ENCODE measurements around the gene WDR90.

WDR90 gene

DNA sequence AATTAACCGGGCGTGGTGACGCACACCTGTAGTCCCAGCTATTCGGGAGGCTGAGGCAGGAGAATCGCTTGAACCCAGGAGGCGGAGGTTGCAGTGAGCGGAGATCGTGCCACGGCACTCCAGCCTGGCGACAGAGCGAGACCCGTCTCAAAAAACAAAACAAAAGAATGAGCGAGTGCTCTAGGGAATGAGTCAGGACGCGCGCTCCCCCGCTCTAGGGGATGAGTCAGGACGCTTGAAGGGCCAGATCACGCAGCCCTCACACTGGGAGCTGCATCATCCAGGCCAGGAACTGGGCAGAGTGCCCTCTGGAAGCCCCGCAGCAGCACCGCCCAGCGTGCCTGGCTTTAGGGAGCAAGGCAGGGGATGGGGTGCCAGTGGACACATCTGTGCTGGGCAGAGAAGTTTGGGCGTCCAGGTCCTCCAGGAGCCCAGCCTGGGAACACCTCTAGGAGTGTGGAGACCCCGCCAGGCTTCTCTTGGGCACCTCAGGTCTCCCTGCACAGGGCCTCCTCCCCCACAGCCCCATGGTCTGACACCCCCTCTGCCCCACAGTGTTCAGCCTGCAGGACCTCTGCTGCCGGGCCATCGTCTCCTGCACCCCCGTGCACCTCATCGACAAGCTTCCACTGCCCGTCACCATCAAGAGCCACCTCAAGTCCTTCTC is 22.2 kb upstream of the WDR90 start:
- no peak for DNase-seq

DNA sequence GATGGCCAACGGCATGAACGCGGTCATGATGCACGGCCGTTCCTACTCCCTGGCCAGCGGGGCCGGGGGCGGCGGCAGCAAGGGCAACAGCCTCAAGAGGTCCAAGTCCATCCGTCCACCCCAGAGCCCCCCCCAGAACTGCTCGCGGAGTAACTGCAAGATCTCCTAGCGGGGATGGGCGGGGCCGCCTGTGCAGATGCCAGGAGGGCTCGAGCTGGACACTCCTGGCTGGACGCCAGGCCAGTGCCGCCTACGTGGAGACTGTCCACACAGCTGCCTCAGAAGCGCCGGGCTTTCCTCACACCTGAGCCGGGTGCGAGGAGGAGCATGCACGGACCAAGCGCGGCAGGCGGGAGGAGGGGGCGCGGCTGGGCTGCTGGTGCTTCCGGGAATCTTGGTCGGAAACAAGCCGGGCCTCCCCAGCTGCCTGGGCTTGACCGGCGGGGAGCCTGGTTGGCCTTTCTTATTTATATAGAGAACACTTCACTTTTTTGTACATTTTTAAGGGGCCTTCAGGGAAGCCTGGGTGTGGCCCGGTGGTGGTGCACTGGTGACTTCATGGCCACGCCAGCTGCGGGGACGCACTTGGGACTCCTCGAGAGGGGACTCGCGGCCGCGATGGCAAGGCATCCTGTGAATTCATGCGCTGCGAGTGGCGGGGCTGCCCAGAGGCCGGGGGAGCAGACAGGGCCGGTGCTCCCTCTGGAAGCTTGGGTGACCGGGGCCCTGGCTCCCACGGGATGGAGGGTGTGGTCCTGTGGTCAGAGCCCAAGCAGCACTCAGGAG is 21.5 kb upstream of the WDR90 start:
- no peak for DNase-seq

DNA sequence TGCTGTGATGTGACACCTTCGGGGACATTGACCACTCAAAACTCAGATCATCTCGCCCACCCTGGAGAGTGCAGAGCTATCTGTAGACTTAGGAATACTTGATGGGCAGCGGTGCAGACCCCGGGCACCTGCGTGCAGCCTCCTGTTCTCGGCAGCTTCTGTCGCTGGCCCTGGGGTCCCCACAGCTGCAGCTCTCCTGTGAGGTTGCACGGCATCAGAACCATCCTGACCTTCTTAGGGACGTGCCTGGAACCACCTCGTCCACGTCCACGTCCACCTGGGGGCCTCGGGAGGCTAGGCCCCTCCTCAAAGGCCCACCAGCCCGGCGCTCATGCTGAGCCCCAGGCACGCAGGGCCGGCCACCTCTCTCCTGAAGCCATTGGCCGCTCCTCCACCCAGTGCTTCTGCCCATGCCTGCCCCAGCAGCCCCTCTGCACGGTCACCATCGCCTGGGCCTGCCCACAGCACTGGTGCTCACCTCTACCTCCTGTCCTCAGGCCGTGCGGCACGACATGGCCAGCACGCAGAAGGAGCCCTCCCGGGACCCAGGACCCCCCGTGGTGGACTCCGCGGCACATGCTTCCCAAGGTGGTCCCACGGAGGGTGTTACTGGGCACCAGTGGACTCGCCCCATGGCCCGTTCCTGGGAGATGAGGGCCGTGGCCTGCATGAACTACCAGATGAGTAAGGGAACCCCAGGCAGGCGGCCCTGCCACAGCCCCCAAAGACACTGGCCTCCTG is 20.7 kb upstream of the WDR90 start:
- no peak for DNase-seq

DNA sequence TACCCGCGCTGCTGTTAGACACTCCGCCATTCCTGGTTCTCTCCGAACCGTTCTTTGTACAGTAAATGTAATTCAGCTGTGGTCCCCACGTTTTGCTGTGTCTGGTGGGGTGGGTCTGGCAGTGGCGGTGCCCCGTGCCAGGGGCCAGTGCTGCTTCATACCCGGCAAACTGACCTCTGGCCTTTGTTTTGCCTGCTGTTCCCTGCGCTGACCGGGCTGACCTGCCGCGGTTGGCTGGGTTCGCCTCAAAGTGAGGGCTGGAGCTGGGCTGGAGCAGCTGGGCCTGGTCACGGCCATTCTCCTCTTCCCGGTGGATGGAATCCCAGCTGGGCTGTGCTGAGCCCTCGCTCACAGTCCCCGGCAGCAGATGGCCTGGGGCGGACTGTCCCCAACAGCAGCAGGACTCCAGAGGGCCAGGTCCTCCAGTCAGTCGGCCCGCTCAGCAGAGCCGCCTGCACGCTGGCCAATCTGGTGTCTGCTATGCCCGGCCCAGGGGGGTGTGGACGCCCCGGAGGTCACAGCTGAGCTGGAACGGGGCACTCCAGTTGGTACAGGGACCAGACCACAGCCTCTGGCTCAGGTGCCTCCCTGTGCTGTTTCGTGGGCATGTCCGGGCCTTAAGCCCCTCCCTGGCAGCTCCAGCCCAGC is 19.9 kb upstream of the WDR90 start:
- DNase-seq: no peak

DNA sequence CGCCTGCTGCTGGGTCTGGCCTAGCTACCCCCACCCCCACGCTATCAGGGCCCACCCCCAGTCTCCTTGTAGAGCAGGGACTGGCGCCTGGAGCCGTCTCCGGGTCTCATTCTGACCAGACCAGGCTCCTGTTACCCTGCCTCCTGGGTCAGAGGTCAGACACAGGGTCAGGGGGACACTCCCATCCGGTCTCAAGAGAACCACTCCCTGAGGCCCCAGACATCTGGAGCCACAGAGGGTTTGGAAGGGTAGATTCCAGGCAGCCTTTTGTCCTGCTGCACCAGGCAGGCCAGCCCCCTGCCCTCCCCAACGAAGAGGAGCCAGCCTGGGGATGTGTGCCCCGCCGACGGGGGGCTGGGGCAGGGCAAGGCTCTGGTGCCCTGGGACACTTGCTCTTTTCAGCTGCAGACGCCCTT is 19.3 kb upstream of the WDR90 start:
- DNase-seq: no peak

DNA sequence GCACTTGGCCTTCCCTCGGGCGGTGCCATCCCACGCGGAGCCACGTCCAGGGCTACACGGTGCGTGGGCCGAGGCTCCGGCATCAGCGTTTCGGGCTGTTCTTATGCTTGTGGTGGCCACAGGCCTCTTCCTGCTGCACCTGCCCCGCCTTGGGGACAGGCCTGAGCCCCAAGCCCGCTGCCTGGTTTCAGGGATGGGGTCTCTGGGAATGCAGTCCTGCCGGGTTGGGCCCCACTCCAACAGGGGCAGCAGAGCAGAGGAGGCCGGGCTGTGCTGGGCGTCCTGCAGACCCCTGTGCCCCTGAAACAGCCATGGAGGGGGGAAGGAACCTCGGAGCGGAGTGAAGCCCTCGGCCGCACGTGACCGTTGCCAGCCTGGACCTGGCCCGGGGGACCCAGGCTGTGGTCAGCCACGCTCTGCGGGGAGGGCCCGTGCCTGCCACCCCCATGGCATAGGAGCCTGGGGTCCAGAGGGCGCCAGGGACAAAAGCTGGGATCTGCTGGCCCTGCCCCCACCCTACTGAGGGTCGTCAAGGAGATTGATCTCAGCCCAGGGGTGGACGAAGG is 18.8 kb upstream of the WDR90 start:
- DNase-seq: no peak

DNA sequence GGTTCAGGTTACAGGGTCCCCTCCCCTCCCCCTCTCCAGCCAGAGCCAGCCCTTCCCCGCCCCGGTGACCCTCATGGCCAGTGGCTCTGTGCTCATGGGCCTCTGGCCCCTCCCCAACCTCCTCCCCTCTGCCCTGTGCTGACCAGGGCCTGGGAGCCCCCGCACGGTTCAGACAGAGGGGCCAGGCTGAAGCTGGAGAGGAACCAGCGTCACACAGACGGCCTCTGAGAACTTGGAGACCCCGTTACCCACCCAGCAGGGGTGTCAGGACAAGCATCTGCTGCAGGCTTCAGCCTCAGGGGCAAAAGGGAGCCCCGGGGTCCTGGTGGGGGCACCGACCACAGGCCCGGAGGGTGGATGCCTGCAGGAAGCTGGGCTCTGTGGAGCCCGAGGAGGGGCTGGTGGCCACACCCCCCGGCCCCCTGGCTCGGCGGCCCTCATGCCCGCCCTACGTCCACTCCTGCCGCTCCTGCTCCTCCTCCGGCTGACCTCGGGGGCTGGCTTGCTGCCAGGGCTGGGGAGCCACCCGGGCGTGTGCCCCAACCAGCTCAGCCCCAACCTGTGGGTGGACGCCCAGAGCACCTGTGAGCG is 18.3 kb upstream of the WDR90 start, which contains the start of gene WFIKKN1:
WFIKKN1 (plus strand) TSS at position 171 of the 591 bp plus-strand sequence; CDS start at position 440, 269 bp downstream.
- DNase-seq: no peak

DNA sequence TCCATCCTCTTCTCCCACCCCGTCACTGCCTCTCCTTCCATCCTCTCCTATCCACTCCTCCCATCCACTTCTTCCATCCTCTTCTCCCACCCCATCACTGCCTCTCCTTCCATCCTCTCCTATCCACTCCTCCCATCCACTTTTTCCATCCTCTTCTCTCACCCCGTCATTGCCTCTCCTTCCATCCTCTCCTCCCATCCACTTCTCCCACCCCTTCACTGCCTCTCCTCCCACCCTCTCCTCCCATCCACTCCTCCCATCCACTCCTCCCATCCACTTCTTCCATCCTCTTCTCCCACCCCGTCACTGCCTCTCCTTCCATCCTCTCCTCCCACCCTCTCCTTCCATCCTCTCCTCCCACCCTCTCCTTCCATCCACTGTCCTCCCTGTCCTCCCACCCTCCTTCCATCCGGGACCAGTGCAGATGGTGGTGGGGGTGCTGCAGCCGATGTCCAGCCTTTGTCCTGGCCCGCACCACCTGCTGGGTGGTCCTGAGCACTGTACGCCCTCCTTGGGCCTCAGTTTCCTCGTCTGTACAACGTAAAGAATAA is 17.3 kb upstream of the WDR90 start:
- no peak for DNase-seq

DNA sequence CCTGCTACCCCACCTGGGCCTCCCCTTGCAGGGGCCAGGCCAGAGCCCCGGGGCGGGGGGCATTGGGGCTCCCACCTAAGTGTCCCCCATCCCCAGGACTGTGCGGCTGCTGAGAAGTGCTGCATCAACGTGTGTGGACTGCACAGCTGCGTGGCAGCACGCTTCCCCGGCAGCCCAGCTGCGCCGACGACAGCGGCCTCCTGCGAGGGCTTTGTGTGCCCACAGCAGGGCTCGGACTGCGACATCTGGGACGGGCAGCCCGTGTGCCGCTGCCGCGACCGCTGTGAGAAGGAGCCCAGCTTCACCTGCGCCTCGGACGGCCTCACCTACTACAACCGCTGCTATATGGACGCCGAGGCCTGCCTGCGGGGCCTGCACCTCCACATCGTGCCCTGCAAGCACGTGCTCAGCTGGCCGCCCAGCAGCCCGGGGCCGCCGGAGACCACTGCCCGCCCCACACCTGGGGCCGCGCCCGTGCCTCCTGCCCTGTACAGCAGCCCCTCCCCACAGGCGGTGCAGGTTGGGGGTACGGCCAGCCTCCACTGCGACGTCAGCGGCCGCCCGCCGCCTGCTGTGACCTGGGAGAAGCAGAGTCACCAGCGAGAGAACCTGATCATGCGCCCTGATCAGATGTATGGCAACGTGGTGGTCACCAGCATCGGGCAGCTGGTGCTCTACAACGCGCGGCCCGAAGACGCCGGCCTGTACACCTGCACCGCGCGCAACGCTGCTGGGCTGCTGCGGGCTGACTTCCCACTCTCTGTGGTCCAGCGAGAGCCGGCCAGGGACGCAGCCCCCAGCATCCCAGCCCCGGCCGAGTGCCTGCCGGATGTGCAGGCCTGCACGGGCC is 16.5 kb upstream of the WDR90 start:
- DNase-seq: no peak

DNA sequence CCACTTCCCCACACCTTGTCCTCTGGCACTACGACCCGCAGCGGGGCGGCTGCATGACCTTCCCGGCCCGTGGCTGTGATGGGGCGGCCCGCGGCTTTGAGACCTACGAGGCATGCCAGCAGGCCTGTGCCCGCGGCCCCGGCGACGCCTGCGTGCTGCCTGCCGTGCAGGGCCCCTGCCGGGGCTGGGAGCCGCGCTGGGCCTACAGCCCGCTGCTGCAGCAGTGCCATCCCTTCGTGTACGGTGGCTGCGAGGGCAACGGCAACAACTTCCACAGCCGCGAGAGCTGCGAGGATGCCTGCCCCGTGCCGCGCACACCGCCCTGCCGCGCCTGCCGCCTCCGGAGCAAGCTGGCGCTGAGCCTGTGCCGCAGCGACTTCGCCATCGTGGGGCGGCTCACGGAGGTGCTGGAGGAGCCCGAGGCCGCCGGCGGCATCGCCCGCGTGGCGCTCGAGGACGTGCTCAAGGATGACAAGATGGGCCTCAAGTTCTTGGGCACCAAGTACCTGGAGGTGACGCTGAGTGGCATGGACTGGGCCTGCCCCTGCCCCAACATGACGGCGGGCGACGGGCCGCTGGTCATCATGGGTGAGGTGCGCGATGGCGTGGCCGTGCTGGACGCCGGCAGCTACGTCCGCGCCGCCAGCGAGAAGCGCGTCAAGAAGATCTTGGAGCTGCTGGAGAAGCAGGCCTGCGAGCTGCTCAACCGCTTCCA is 15.7 kb upstream of the WDR90 start:
- no peak for DNase-seq

DNA sequence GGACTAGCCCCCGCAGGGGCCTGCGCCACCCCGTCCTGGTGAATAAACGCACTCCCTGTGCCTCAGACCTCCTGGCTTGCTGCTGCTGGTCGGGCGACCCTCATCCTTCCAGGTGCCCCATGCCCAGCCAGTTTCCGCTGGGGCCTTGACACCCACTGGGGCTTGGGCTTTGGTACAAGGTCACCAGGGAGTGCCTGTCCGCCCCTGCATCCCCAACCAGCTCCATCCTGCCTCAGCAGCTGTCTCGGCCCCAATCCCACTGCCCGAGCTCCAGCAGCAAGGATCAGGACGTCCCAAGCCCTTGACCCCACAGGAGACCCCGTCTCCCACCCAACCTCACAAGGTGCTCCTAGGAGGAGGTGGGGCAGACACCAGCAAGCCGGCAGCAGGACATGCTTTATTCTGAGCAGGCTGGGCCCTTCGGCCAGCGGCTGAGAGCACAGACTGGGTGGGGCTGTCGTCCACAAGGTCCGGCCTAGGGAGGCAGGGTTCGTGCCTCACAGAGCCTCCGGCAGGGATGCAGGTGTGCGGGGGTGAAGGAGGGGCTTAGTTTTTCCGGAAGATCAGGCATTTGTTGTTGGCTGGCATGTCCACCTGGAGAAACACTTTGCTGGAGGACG is 15.0 kb upstream of the WDR90 start:
- DNase-seq: no peak

DNA sequence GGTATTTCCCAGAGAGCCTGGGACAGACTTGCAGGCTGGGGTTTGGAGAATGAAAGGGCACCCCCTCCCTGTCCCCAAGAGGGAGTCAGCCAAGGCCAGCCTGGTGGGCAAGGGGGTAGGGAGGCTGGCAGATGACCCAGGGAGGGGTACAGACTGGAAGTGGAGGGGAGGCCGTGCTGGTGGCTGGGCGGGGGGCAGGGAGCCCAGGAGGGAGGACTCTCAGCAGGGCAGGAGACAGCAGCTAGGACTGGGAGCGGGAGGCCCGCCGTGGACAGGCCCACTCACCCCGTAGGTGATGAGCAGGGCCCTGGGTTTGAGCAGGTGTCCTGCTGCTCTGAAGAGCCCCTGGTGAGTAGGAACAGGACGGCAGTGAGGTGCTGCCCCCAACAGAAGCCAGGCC is 14.2 kb upstream of the WDR90 start:
- DNase-seq: no peak

DNA sequence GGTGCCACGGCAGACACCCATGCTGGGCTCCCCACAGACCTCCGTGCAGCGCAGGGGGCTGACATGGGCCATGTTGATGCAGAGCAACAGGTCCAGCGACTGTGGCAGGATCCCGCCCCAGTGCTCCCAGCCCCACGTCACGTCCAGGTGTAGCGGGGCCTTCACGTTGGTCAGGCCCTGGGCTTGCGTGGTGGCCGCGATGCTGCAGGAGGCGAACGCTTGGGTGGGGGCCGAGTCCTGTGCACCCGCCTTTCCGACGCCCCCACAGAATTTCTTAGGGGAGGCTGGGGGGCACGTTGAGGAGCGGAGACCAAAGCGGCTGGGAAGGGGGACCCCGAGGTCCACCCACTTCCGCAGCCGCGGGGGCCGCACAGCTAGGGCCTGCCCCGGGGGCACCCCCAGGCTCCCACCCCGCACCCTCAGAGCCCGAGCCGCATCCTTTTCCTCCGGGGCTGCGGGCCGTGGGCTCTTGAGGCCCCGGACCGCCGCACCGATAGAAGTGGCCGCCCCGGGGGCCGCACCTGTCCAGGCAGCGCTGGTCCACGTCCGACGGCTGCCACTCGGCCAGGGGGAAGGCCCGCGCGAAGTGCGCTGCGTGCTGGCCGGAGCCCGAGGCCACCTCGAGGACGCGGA is 13.5 kb upstream of the WDR90 start:
- DNase-seq: no peak

DNA sequence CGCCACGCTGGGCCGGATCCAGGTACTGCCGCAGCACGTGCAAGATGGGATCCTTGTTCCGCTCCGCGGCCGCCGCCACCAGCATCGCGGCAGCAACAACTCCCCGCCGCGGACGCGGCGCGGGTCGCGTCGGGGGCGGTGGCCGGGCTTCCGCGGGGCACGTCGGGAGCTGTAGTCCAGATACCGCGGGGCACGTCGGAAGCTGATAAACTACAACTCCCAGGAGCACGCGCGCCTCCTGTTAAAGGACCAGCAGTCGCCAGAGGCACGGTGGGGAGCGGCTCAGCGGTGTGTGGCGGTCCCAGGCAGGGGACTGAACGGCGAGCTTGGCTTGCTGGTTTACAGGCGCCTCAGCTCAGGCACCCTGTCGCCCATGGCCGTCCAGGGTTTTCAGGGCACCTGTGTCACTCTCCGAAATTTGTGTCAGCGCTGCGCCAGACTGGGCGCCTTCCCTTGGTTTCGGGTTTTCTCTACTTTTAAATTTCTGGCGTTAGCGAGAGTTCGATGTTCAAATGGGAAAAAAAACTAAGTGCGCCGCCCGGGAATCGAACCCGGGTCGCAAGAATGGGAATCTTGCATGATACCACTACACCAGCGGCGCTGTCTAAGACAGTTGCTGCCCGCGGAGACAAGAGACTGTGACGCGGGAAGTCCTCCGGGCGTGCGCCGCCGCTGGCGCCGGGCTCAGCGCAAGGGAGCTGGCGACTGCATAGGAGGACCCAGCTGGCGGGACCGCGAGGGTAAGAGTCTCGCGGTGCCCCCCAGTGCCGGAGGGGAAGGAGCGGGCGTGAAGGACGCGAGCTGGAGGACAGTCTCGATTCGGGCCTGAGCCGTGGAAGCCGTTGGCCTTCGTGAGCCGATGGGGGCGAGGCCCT is 12.7 kb upstream of the WDR90 start, which contains the start of gene METTL26:
METTL26 (minus strand) TSS at position 100 of the 875 bp plus-strand sequence; CDS start at position 85, 15 bp downstream.
- peak; percentile 93 for DNase-seq

DNA sequence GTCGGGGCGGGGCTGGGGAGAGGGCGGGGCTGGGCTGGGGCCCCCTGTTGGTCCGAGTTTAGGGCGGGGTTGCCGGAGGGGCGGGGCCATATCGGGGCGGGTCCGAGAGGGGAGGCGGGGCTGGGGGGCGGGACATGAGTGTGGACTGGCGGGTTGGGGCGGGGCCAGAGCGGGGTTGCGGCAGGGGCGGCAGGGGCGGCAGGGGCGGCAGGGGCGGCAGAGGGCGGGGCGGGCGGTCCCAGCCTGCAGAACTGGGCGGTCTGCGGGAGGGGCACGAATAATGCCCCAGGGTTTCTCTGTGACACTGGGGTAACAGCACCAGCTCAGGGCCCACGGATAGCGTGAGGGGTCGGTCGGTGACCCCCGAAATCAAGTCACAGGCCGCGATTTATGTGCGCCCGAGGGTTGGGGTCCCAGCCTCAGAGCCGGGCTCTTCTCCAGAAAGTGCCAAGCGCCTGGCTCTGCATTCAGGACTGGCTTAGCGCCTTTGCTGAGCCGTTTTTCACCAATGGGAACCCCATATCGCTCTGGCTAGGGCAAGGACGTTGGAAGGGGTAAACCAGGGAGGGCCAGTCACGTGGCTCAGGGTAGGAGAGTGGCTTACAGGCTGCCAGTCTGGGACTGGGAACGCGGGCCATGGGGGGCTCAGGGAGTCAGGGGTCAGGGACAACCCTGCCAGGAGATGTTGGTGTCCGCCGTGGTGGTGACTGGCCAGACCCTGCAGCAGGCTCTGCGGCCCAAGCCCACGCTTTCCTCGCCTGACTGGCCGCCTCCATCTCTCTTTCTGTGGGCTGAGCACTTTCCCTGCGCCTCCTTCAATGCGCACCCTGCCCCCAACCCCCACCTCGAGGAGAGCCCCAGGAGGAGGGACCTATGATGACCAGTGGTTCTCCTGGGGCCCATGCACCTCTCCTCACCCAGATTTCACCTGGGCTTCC is 11.8 kb upstream of the WDR90 start:
- peak; percentile 88 for DNase-seq

DNA sequence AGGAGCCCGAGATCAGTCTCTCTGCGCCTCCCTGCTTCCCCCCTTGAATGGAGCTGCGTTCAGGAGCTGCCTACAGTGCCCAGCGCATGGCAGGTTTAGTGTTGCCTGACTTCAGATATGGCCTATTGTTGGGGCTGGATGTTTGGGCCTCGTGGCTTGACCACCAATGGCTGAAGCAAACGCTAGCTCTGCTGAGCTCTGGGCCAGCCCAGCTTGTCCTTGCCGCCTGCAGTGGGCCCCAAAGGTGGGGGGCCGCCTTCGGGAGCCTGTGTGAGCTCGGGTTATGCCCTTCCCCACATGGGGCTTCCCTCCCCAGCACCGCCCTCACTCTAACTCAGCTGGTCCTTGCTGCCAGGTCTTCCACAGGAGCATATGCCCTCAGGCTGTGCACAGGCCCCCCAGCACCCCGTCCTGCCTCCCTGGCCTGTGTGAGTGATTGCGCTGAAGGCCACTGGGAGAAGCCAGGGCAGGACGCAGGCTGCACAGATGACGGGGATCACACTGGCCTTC is 11.1 kb upstream of the WDR90 start:
- DNase-seq: no peak

DNA sequence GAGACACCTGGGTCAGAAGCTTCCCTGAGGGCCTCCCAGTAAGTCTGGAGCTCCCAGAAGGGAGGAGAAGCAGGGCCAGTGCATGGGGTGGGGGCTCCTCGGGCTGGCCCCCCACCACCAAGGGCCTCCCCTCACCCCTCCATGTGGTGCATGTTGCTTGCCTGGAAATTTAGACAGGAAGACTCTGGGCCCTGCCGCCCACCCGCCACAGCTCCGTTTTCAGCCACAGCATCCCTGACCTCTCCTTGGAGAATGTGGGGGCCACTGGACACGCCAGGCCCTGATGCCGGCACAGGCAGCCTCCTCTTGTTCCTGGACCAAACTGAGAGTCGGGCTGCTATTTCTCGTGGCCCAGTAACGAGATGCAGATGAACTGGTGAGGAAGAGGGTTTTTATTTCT is 10.3 kb upstream of the WDR90 start:
- DNase-seq: no peak

All from stimulated activated CD4-positive, alpha-beta T cell treated with anti-CD3 and anti-CD28 coated beads, Interleukin-1b, Interleukin-23, amount 100 ng/mL, for 48 hours (primary cell).